ENCODE results near the gene JDP2.
"Not testable (repeated sequence)": the region's sequence is repeated elsewhere in the genome, so short reads cannot be mapped to it uniquely, and the experiment has no call there.

JDP2 gene, protein sequence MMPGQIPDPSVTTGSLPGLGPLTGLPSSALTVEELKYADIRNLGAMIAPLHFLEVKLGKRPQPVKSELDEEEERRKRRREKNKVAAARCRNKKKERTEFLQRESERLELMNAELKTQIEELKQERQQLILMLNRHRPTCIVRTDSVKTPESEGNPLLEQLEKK

DNA sequence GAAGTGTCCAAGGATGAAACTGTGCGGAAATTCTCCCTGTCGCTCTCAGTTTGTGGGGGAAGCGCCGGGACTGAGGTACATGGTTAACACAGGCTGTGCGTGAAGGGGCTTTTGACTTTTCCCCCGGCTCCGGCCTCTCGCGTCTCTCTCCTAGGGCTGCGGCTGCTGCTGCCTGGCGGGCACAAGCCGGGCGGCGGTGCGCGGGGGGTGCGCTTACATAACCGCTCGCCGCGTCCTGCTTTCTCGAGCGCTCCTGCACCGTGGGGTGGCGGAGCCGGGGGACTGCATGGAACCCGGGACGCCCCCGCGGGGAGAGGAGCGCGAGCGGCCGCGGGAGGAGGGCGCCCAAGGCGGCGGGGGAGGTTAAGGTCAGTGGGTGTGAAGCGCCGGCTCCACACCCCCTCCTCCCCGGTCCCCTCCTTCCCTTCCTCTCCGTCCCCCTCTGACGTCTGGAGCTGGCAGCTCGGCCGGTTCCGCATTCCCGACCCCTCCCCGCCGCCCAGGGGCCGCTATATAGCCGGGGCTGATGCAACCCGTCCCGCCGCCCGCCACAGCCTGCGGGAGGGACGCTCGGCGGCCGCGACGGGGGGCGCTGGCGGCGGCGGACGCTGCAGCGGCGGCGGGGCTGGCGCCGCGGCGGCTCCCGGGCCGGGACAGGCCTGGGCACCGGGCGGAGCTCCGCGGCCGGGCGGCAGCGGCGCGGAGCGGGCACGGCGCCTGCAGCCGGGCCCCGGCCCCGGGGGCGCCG lies at the start of gene JDP2:
Gene JDP2, plus strand, starts transcription at position 541 of the 748 bp plus-strand sequence. CDS start 9,899 bp downstream, outside the sequence.
- peak; percentile 9 for DNase-seq (ENCODE audit: low spot score)

GRCh38 chr14:75379246-75379929 lies 48.4 kb upstream of the JDP2 start:
- DNase-seq (ENCODE audit: low spot score), result no peak

GRCh38 chr14:75379930-75380270 lies 47.9 kb upstream of the JDP2 start:
- no peak for DNase-seq (ENCODE audit: low spot score)

GRCh38 chr14:75380656-75381055 lies 47.2 kb upstream of the JDP2 start:
- DNase-seq (ENCODE audit: low spot score), result no peak

- no peak for DNase-seq (ENCODE audit: low spot score)
Measured at GRCh38 chr14:75381642-75382041, 46.2 kb upstream of the JDP2 start.

GRCh38 chr14:75383219-75383618 lies 44.6 kb upstream of the JDP2 start:
- DNase-seq (ENCODE audit: low spot score), result not testable (repeated sequence)

DNA sequence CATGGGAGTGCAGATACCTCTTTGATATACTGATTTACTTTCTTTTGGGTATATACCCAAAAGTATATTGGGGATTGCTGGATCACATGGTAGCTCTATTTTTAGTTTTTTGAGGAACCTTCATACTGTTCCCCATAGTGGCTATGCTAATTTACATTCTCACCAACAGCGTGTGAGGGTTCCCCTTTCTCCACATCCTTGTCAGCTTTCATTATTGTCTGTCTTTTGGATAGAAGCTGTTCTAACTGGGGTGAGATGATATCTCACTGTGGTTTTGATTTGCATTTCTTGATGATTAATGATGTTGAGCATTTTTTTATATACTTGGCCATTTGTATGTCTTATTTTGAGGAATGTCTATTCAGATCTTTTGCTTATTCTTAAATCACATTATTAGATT lies 44.1 kb upstream of the JDP2 start:
- DNase-seq (ENCODE audit: low spot score), result no peak

DNA sequence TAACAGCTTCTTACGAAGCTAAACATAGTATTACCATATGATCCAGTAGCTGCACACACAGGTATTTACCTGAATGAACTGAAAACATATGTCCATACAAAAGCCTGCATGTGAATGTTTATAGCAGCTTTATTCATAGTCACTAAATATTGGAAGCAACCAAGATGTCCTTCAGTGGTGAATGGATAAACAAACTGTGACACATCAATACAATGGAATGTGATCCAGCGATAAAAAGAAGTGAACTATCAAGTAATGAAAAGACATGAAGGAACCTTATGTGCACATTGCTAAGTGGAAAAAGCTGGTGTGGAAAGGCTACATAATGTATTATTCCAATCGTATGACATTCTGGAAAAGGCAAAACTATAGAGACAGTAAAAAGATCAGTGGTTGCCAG lies 38.1 kb upstream of the JDP2 start:
- DNase-seq (ENCODE audit: low spot score), result no peak

GRCh38 chr14:75390183-75390582 lies 37.6 kb upstream of the JDP2 start:
- no peak for DNase-seq (ENCODE audit: low spot score)

DNA sequence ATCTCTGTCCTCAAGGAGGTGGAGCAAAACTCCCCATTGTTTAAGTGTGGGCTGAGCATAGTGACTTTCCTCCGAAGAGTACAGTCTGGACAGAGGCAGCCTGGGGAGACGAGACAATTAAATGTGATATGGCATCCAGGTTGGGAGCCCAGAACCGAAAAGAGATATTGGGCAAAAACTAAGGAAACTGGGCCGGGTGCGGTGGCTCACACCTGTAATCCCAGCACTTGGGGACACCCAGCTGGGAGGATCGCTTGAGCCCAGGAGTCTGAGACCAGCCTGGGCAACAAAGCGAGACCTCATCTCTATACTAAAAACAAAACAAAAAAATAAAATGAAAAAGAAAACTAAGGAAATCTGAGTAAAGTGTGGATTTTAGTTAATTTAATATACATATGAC lies 35.9 kb upstream of the JDP2 start:
- DNase-seq (ENCODE audit: low spot score), result no peak

- DNase-seq (ENCODE audit: low spot score), result no peak
Measured at GRCh38 chr14:75392686-75393641, 34.9 kb upstream of the JDP2 start.

GRCh38 chr14:75393794-75394193 lies 34.0 kb upstream of the JDP2 start:
- DNase-seq (ENCODE audit: low spot score), result no peak

DNA sequence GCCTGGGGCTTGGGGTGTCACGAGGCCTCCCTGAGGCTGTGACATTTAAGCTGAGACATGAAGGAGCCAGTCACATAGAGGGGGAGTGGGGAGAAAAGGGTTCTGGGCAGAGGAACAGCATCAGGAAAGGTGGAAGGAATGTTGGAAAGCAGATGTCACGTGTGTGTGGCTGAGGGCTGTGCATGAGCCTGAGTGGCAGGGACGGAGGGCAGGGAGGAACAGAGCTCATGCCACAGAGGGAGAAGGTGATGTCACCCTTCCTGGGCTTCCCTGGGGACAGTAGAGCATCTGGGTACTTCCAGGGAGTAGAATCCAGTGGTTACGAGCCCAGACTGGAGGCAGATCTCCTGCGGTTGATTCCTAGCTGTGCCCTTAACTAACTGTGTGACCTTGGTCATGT lies 32.0 kb upstream of the JDP2 start:
- DNase-seq (ENCODE audit: low spot score), result no peak

DNA sequence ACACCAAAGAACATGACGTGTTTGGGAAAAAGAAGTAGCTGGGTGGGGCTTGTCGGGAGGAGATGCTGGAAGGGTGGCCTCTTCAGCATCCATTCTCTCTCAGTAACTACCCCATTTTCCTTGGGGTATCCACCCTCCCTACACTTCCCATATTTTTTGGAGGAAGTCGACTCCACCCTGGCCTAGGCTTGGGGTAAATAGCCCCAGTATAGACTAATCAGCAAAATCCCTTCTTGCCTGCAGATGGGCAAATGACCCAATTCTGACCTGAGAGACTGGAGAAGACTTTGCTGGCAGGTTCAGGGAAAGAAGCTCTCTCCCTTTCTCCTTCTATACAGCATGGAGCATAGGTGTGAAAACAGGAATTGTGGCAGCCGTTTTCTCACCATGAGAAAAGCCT lies 28.5 kb upstream of the JDP2 start:
- no peak for DNase-seq (ENCODE audit: low spot score)

DNA sequence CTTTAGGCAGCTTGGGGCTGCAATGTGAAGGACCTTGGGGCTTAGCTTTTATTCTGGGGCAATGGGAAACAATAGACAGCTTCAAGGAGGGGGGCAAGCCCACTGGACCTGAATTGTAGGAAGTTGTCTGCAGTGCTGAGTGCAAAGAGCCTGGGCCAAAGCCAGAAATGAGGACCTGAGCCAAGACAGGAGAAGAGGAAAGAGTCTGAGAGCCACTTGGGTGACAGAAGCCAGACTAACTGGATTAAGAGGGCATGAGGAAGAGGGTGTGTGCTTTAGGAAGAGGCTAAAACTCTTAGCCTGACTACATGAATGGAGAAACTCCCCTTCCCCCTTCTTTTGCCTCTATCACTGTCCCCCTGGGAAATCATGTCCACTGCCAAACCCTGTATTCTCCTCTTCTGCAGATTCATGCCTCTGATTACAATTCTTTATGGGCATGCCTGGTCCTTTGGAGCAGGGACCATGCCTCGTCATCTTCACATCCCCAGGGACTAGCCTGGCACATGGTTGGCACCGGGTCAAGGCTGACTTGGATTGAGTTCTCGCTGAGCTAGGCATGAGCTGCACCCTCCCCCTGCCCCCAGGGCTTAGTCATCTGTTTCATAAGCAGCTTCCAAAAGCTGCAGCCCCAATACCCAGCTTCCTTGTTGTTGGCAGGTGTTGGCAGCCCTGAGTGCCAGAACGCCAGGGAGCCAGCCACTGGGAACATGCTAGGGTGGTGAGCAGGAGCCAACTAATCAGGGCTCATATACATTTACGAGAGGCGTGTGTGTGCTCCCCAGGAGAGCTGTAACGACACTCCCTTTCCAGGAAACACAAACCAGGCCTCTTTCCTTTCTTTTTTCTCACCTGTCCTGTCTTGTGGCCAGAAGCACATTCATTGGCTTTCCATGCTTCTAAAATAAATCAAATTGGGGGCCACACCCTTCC lies 27.7 kb upstream of the JDP2 start:
- no peak for DNase-seq (ENCODE audit: low spot score)

- DNase-seq (ENCODE audit: low spot score), result no peak
Measured at GRCh38 chr14:75401361-75401760, 26.5 kb upstream of the JDP2 start.

- DNase-seq (ENCODE audit: low spot score), result no peak
Measured at GRCh38 chr14:75402867-75403413, 24.9 kb upstream of the JDP2 start.

- no peak for DNase-seq (ENCODE audit: low spot score)
Measured at GRCh38 chr14:75404847-75405246, 23.0 kb upstream of the JDP2 start.

- DNase-seq (ENCODE audit: low spot score), result no peak
Measured at GRCh38 chr14:75406102-75406501, 21.7 kb upstream of the JDP2 start.

- DNase-seq (ENCODE audit: low spot score), result no peak
Measured at GRCh38 chr14:75406856-75407255, 21.0 kb upstream of the JDP2 start.

All from CD4-positive, alpha-beta T cell treated with Interleukin-6 at 100 ng/mL for 8 hours (primary cell).